ENCODE measurements around the gene CDH8.

DNA sequence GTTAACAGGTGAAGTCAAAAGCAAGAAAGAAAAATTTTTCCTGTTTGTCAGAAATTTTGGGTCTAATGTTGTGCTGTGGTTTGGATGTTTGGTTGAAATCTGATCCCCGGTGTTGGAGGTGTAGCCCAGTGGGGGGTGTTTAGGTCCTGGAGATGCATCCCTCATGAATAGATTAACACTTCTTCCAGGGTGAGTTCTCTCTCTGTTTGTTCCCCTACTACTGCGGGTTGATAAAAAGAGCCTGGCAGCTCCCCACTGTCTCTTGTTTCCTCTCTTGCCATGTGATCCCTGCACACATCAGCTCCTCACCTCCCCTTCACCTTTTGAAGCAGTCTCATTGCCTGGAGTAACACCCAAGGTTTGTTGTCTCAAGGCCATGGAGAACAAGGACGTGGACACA, 14.6 kb upstream of the CDH8 start:
- TF ChIP-seq CTCF (IDR thresholded peaks at IDR 0.05) (no peak), POLR2A (IDR thresholded peaks at IDR 0.05) (no peak)

Data from thyroid gland (tissue), 4 donors.